Progenitor cell of endocrine pancreas (in vitro differentiated cells): ENCODE results near the gene TFAP2A. TPM values are rescaled to one million over a fixed set of nuclear protein-coding genes. Genes with fewer than 3 reads are reported as not detected.

Experiments used
- DNase-seq: peaks from one replicate; pipeline ENCODE4 v3.0.0; 2021; ENCODE audit warnings: low spot score; ENCODE audit not compliant: unreplicated experiment
- H3K27ac Mint-ChIP-seq: 2 replicates; pipeline ENCODE4 v1.8.0; 2021; ENCODE audit warnings: mild to moderate bottlenecking, moderate library complexity, mixed read lengths
- H3K27me3 Mint-ChIP-seq: 2 replicates; pipeline ENCODE4 v1.8.0; 2021; ENCODE audit warnings: mixed read lengths
- H3K36me3 Mint-ChIP-seq: 2 replicates; pipeline ENCODE4 v1.8.0; 2022; ENCODE audit warnings: mixed read lengths; ENCODE audit not compliant: insufficient read depth
- H3K4me1 Mint-ChIP-seq: 2 replicates; pipeline ENCODE4 v1.8.0; 2021; ENCODE audit warnings: low read depth, mixed read lengths
- H3K4me3 Mint-ChIP-seq: 2 replicates; pipeline ENCODE4 v1.8.0; 2021; ENCODE audit warnings: low read depth, mild to moderate bottlenecking, moderate library complexity, mixed read lengths
- H3K9me3 Mint-ChIP-seq: 2 replicates; pipeline ENCODE4 v1.8.0; 2021; ENCODE audit warnings: low read depth, mixed read lengths
- total RNA-seq: library from RNA; stranded (reverse); gene quantifications from 2 replicates; pipeline ENCODE4 v1.2.1, GENCODE V29; 2021
- TF ChIP-seq, protein P1 (sequence below): fragments of 200-600 bp; sonication (generic); IDR thresholded peaks from one replicate; pipeline ENCODE4 v1.5.0; 2021; ENCODE audit warnings: antibody characterized with exemption, mild to moderate bottlenecking; ENCODE audit not compliant: unreplicated experiment

Gene TFAP2A
- total RNA-seq, 1 donor from 2014 or later, result 4.7 TPM

DNA sequence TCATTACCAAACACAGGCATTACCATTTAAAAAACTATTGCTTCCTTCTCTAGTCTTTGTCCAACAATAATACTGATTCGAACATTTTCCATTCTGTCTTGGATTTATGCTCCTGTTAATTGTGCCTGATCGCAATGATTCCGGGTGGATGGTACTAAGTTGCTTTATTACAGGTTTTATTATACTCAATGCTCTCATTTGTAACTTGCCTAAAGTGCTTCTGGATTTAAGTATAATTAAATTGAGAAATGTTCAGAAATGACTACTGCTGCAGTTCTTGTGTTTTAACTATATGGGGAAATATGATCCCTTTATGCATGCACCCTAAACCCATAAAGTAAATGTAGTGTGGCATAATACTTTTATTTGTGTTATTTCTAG, 7.2 kb downstream of the TFAP2A start:
- Mint-ChIP-seq H3K4me1 (peaks cover 14% of the 10 kb centered on the region), H3K27ac (no peak overlapping the region), H3K4me3 (no peak overlapping the region), H3K9me3 (no peaks in the 10 kb centered on the region), H3K36me3 (no peaks in the 10 kb centered on the region), H3K27me3 (peaks cover 90% of the 10 kb centered on the region)
- TF ChIP-seq, protein P1, sequence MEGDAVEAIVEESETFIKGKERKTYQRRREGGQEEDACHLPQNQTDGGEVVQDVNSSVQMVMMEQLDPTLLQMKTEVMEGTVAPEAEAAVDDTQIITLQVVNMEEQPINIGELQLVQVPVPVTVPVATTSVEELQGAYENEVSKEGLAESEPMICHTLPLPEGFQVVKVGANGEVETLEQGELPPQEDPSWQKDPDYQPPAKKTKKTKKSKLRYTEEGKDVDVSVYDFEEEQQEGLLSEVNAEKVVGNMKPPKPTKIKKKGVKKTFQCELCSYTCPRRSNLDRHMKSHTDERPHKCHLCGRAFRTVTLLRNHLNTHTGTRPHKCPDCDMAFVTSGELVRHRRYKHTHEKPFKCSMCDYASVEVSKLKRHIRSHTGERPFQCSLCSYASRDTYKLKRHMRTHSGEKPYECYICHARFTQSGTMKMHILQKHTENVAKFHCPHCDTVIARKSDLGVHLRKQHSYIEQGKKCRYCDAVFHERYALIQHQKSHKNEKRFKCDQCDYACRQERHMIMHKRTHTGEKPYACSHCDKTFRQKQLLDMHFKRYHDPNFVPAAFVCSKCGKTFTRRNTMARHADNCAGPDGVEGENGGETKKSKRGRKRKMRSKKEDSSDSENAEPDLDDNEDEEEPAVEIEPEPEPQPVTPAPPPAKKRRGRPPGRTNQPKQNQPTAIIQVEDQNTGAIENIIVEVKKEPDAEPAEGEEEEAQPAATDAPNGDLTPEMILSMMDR, result no peak
- DNase-seq, result no peak

DNA sequence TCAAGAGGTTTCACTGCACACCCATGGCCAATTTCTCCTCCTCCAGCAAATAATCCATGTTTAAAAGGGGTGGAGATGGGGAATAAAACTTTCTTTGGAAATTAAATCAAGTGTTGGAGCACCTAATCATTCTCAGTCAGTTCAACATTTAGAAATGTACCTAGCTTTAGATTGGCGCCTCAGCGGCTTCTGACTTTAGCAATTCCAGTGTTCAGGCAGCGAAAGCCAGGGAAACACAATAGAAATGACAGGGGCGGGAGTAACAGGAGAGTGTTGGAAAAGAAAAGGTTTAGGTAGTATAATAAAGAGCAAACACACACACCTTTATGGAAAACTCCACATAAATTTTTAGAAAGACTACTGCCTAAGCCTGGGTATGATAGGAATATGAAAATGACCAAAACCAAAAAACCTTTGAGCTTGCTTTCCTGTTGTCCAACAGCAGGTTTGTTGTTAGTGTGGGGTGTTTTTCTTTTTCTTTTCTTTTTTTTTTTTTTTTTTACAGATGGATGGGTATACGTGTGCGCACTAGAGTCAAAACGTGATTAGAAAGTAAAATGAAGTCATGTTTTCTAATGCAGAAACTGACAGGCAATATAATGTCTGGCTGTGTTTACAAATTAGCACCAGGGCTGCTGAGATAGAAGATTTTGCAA, 7.7 kb downstream of the TFAP2A start:
- TF ChIP-seq, protein P1, result no peak
- no peaks in the 10 kb centered on the region for H3K36me3 Mint-ChIP-seq
- no peak overlapping the region for H3K27ac Mint-ChIP-seq
- no peaks in the 10 kb centered on the region for H3K9me3 Mint-ChIP-seq
- DNase-seq, result no peak
- H3K4me1 Mint-ChIP-seq, result peaks cover 14% of the 10 kb centered on the region
- peaks cover 93% of the 10 kb centered on the region for H3K27me3 Mint-ChIP-seq
- no peak overlapping the region for H3K4me3 Mint-ChIP-seq

DNA sequence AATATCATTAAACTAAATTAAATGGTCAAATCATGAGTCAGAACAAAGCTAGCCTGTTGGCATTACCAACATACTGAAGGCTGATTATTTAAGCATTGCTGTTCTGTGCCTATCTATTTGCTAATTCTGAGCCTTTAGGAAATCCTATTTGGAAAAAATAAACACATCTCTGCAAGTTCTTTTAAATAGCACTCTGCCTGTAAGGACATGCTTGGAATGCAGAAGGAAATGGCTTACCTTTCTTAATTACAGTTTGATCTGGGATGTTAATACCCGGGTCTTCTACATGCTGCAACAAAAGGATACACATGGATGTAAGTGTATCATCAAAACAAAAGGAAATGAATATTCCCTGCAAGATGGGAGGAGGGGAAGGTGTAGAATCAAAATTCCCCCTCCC, 8.3 kb downstream of the TFAP2A start:
- DNase-seq, result no peak
- TF ChIP-seq, protein P1, result no peak
- no peak overlapping the region for H3K4me3 Mint-ChIP-seq
- H3K36me3 Mint-ChIP-seq, result no peaks in the 10 kb centered on the region
- H3K4me1 Mint-ChIP-seq, result peaks cover 8% of the 10 kb centered on the region
- no peak overlapping the region for H3K27ac Mint-ChIP-seq
- H3K9me3 Mint-ChIP-seq, result no peaks in the 10 kb centered on the region
- H3K27me3 Mint-ChIP-seq, result peaks cover 93% of the 10 kb centered on the region

DNA sequence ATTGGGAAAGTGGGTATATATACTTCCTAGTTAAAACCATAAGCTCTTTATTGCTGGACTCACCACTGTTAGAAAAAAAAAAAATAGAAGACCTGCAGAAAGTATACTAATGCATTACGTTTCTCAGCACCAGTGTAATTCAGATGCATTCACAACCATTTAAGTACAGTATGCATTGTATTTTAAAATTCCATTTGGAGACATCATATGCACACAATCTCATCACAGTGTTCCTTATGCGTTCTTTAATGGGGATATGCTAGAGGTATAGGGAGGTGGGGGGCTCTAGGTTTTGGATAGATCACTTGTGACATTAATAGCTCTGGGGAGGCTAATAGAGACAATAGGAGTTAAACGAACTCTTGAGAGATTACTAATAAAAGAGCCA, 9.4 kb downstream of the TFAP2A start:
- H3K27me3 Mint-ChIP-seq, result peaks cover 93% of the 10 kb centered on the region
- no peak overlapping the region for H3K27ac Mint-ChIP-seq
- H3K9me3 Mint-ChIP-seq, result no peaks in the 10 kb centered on the region
- peak overlapping the region; percentile 75 for H3K4me3 Mint-ChIP-seq
- TF ChIP-seq, protein P1, result no peak
- DNase-seq, result no peak
- no peaks in the 10 kb centered on the region for H3K36me3 Mint-ChIP-seq
- H3K4me1 Mint-ChIP-seq, result peaks cover 7% of the 10 kb centered on the region

DNA sequence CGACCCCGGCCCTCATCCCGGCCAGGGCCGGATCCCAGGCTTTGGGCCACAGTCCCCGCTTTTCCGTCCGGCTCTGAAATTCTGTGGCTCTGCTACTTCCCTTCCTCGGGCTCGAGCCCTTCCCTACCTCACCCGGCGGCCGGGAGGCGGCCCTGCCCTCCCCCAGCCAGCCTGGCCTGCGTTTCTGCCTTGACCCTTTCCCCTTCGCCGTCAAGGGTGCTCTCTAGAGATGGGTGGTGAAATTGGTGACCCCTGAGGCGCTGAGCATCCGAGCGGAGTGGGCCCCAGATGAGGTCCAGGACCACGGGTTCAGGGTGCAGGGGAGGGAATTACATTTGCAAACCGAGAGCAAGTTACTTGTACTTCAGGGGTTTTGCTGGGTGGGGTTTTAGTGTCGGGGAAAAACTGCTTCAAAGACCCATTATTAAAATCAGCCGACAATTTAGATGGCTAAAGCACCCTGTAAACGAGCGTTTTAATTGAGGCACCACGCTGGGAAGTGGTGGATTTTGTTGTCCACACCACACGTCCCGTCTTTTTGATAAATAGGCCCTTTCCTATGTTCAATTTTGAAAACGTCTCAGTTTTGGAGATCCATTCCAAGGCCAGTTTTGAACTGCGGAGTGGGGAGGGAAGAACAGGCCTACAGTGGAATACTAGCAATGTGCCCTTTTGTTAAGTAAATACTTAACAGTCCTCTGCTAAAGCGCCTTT, 9.9 kb downstream of the TFAP2A start:
- Mint-ChIP-seq H3K27ac (no peak overlapping the region), H3K27me3 (peaks cover 93% of the 10 kb centered on the region), H3K36me3 (no peaks in the 10 kb centered on the region), H3K4me3 (peak overlapping the region; percentile 75), H3K9me3 (no peaks in the 10 kb centered on the region), H3K4me1 (peaks cover 7% of the 10 kb centered on the region)
- TF ChIP-seq, protein P1, result no peak
- DNase-seq, result no peak
